GM12892 (cell line): ENCODE measurements around the gene PSEN1.

Experiments
- POLR2A ChIP-seq: IDR thresholded peaks from 2 replicates; pipeline ENCODE4 v1.6.1; 2011; ENCODE audit warnings: low read depth, low read length, control low read depth
- TAF1 ChIP-seq: IDR thresholded peaks from 2 replicates; pipeline ENCODE4 v1.6.1; 2011; ENCODE audit warnings: low read depth, mild to moderate bottlenecking, control low read depth, low read length, borderline replicate concordance

DNA sequence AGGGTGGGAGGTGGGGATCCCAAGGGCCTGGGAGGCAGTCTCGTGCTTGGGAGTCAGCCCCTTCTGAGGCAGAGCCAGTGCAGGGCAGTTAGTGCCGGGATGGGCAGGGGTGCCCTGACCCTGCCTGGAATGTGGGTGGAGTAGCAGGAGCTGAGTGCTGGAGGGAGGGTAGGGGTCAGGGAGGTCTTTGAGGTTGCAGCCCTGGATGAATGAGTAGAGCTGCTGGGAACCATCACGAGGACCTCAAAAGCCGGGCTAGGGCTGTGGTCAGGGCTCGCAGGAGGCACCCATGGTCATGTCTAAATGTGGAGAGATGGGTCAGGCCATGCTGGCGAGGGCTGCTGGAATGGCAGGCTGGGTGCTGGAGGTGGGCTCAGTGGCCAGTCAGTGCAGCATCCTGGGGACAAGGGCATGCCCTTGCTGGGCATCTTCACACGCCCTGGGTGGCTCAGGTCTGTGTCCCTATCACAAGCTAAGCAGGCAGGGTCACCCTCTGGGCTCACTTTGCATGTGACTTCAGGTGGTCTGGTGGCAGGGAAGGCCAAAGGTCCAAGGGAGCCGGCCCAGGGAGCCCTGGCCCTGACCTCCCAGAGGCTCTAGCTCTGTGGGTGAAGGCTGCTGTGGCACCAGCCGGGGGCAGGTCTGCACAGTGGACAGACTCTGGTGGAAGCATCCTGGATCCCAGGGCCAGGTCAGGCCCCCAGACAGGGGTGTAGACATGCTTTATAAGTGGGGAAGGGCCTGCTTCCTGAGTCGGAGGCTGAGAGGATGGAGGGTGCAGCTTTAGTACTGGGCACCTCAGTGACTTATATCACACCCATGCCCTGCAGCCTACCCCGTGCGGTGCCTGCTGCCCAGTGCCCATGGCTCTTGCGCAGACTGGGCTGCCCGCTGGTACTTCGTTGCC, 125.5 kb downstream of the PSEN1 start:
- TF ChIP-seq TAF1: no peak
- no peak for TF ChIP-seq POLR2A
